Adrenal gland (tissue), 12 donors: ENCODE measurements around the gene WWC2. TPM values are rescaled to one million over a fixed set of nuclear protein-coding genes. Genes with fewer than 3 reads are reported as not detected.
A peak's percentile ranks its signal among the peaks of the same experiment; 100 is the strongest.

Experiments used
- DNase-seq, 7 donors: peaks; one replicate each; pipeline ENCODE4 v3.0.0-alpha.2; 2019 to 2020
- H3K27ac ChIP-seq, 5 donors: fragments of 200-600 bp; sonication (generic) in 4 of 5; 1 replicate in 3 of 5; 2 replicates in 2 of 5; pipeline versions ENCODE4 v1.5.1 to v1.8.0; 2016 to 2020; ENCODE audit warnings: mild to moderate bottlenecking in 1 of 5
- H3K27me3 ChIP-seq: fragments of 200-600 bp; 2 replicates; pipeline ENCODE4 v1.8.0; 2021
- H3K36me3 ChIP-seq, 2 donors: fragments of 200-600 bp; replicated peaks in 1 of 2; 1 replicate in 1 of 2; 2 replicates in 1 of 2; pipeline versions ENCODE4 v1.5.1 to v1.8.0; 2018 to 2022
- H3K4me1 ChIP-seq, 2 donors: fragments of 200-600 bp; replicated peaks in 1 of 2; 1 replicate in 1 of 2; 2 replicates in 1 of 2; pipeline versions ENCODE4 v1.5.1 to v1.8.0; 2018 to 2021
- H3K4me3 ChIP-seq, 4 donors: fragments of 200-600 bp; sonication (generic) in 3 of 4; one replicate each; pipeline ENCODE4 v1.5.1; 2016 to 2018
- H3K9me3 ChIP-seq, 3 donors: fragments of 200-600 bp; sonication (generic) in 1 of 3; replicated peaks in 1 of 3; 1 replicate in 2 of 3; 2 replicates in 1 of 3; pipeline versions ENCODE4 v1.5.1 to v1.8.0; 2016 to 2021
- POLR2A ChIP-seq, 2 donors: fragments of 450-650 bp; IDR thresholded peaks; one replicate each; pipeline ENCODE4 v1.6.1; 2017; ENCODE audit warnings: antibody characterized with exemption in 2 of 2, mild to moderate bottlenecking in 2 of 2, moderate library complexity in 1 of 2
- WGBS, 4 donors: extraction: QIAGEN DNeasy Blood & Tissue Kit in 2 of 4; methylation state at CpG; one replicate each; pipeline versions ENCODE4 v1.1.5 to v1.1.7; 2013 to 2017; 5-methylcytosine and 5-hydroxymethylcytosine counted together
- intact Hi-C, 2 donors: fragments of 100-400 bp; cut with DNase I; formaldehyde crosslinking; loops; one replicate each; pipeline versions ENCODE4 v1.14.1 to v1.15.0; 2022 to 2023
- polyA plus RNA-seq, 3 donors: library from polyadenylated mRNA; stranded (reverse); fragments of 200-250 nt in 2 of 3; fragments of 350-450 nt in 1 of 3; fragmentation: Illumina TruSeq in 1 of 3; extraction: RNeasy Lipid Tissue Mini Kit (QIAGEN cat#74804) in 1 of 3; gene quantifications; one replicate each; pipeline ENCODE4 v1.2.3, GENCODE V29; 2013 to 2014
- total RNA-seq, 9 donors: library from RNA; depleted of rRNA in 4 of 9; stranded (reverse); fragments of >200 nt in 4 of 9; fragments of 120-200 nt in 1 of 9; fragmentation: NEBNext Ultra II Directional in 1 of 9; extraction: Animal tissue kit (Norgen Biotek cat#: 25700) in 1 of 9; gene quantifications; one replicate each; pipeline versions ENCODE4 v1.1.0 to v1.2.4, GENCODE V29; 2013 to 2023
- TF ChIP-seq, protein P1 (sequence below), 6 experiments: fragments of 450-650 bp in 4 of 6; fragments of 200-600 bp in 2 of 6; sonication (generic) in 1 of 6; IDR thresholded peaks; 1 replicate in 5 of 6; 2 replicates in 1 of 6; pipeline versions ENCODE4 v1.5.1 to v1.8.0; 2016 to 2021; ENCODE audit warnings: antibody characterized with exemption in 6 of 6, mild to moderate bottlenecking in 2 of 6, moderate library complexity in 1 of 6
- donor health status: healthy with polysubstance abuse.
- donor health status: Bipolar disorder and iron deficiency.
- donor health status: DM: yes; HTN: yes; CAD: no.
- donor health status: DM: no; HTN: no; CAD: no.
- donor health status: DM: no; HTN: no; CAD: no.
- donor health status: DM: yes; HTN: yes; CAD: no.

The WWC2 gene
- total and polyA plus RNA-seq, 12 donors, result 3.1 to 27.9 (median 17.4) TPM

DNA sequence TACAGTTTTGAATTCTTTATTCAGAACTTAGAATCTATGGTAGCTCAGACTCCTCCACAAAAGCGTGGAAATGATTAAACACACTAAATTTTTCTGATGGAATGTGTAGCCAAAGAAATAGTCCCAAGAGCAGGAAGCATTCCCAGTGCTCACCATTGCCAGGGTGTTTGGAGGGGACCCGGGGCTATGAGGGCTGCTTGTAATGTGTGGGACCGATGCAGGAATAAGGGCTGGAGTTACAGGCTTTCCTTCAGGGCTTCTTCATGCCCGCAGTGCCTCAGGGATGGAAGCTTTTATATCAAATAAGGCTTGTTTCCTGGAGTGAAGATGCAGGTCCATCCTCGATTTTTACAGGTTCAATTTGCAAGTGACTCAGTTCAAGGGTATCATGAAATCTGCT lies 25.8 kb downstream of the WWC2 start:
- Histone ChIP-seq H3K27me3 (no peaks in the 10 kb centered on the region), H3K27ac (no peak overlapping the region), H3K9me3 (no peaks in the 10 kb centered on the region), H3K4me1 (peaks cover 0 to 4% of the 10 kb centered on the region in 2 donors), H3K4me3 (no peak overlapping the region), H3K36me3 (no peaks in the 10 kb centered on the region)
- intact Hi-C loops, result no loop called here
- 85 to 93% (median 89%) methylated on average over 5 of the region's 5 CpGs for WGBS, 4 donors
- TF ChIP-seq POLR2A (IDR thresholded peaks at IDR 0.05), result no peak
- TF ChIP-seq, protein P1, sequence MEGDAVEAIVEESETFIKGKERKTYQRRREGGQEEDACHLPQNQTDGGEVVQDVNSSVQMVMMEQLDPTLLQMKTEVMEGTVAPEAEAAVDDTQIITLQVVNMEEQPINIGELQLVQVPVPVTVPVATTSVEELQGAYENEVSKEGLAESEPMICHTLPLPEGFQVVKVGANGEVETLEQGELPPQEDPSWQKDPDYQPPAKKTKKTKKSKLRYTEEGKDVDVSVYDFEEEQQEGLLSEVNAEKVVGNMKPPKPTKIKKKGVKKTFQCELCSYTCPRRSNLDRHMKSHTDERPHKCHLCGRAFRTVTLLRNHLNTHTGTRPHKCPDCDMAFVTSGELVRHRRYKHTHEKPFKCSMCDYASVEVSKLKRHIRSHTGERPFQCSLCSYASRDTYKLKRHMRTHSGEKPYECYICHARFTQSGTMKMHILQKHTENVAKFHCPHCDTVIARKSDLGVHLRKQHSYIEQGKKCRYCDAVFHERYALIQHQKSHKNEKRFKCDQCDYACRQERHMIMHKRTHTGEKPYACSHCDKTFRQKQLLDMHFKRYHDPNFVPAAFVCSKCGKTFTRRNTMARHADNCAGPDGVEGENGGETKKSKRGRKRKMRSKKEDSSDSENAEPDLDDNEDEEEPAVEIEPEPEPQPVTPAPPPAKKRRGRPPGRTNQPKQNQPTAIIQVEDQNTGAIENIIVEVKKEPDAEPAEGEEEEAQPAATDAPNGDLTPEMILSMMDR (IDR thresholded peaks at IDR 0.05), result no peak
- no peak for DNase-seq

DNA sequence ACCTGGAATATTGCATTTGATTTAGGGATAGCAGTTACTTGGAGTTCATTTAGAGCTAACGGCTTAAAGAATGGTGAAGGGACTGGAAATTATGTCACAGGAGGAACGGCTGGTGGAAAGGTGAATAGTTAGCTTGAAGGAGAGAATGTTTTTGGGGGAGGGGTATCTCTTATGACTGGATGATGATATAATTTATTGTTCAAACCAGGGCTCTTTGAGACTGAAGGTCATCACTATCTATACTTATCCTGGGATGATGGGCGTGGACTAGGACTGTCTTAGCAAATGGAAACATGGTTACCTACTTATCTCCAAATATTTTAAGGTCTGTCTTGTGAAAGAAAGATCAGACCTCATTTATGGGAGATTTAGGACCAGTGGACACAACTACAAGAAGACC lies 30.1 kb downstream of the WWC2 start:
- Histone ChIP-seq H3K4me1 (peaks cover 0 to 11% of the 10 kb centered on the region in 2 donors), H3K27ac (no peak overlapping the region), H3K9me3 (no peaks in the 10 kb centered on the region), H3K4me3 (no peak overlapping the region), H3K36me3 (no peaks in the 10 kb centered on the region), H3K27me3 (no peaks in the 10 kb centered on the region)
- 82 to 86% (median 84%) methylated on average over 3 of the region's 3 CpGs for WGBS, 4 donors
- TF ChIP-seq POLR2A (IDR thresholded peaks at IDR 0.05), result no peak
- TF ChIP-seq, protein P1 (IDR thresholded peaks at IDR 0.05), result no peak
- DNase-seq, result no peak
- intact Hi-C loops, result no loop called here

DNA sequence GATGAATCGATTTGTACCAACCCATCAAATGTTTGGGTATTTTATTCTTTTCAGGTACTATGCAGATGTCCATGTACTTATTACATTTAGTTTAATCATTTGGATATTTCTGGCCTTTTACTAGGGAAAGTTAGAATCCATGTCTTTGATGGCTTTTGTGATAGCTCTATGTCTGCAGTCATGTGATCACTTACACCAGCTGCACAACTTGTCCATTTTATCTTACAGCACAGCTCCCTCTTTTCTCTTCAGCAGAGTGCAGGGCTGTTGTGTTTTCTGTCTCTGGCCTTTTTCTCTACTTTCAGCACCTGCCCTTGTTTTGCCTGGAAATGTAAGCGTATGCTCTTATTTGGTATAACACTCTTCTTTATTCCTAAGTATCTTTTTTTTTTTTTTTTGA lies 30.6 kb downstream of the WWC2 start:
- TF ChIP-seq POLR2A (IDR thresholded peaks at IDR 0.05), result no peak
- TF ChIP-seq, protein P1 (IDR thresholded peaks at IDR 0.05), result no peak
- H3K4me1 ChIP-seq, result peaks cover 0 to 8% of the 10 kb centered on the region in 2 donors
- no peak overlapping the region for H3K27ac ChIP-seq
- H3K9me3 ChIP-seq, result no peaks in the 10 kb centered on the region
- no peaks in the 10 kb centered on the region for H3K36me3 ChIP-seq
- H3K27me3 ChIP-seq, result no peaks in the 10 kb centered on the region
- no peak for DNase-seq
- intact Hi-C loops, result no loop called here
- H3K4me3 ChIP-seq, result no peak overlapping the region
- 93 to 97% (median 93%) methylated on average over 2 of the region's 2 CpGs for WGBS, 4 donors

DNA sequence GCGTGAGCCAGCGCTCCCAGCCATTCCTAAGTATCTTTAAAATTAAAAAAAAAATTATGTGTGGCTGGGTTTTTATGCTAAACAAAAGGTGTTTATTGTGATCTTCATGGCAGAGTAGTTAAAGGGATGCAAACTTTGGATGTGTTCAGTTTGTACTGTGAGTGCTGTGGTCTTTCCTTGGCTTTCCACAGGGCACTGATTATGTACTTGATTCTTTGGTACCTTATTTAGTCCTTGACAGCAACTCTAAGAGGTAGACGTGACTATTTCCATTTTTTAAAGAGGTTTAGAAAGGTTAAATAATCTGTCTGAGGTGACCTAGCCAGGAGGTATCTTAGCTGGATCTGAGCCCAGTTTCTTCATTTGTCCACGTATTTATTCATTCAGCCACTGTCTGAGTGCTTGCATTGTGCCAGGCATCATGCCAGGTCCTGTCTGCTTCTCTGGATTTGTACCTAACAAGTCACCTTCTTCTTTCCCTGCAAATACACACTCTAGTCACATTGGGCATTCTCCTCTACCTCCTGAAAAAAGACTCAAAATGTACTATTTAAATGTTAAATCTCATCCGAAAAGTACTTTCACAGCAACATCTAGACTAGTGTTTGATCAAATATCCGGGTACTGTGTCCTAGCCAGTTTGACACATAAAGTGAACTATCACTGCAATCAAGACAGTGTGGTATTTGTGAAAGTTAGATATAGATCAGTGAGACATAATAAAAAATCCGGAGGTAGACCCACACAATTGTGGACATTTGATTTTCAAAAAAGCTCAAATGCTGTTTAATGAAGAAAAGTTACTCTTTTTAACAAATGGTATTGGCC lies 31.5 kb downstream of the WWC2 start:
- no peak overlapping the region for H3K4me3 ChIP-seq
- no peaks in the 10 kb centered on the region for H3K27me3 ChIP-seq
- H3K27ac ChIP-seq, result no peak overlapping the region
- H3K9me3 ChIP-seq, result no peaks in the 10 kb centered on the region
- no peaks in the 10 kb centered on the region for H3K36me3 ChIP-seq
- DNase-seq, result peak; percentile 29 to 80 (median 62)
- peaks cover 0 to 8% of the 10 kb centered on the region in 2 donors for H3K4me1 ChIP-seq
- TF ChIP-seq, protein P1 (IDR thresholded peaks at IDR 0.05), result no peak
- no peak for TF ChIP-seq POLR2A (IDR thresholded peaks at IDR 0.05)
- intact Hi-C loops, result no loop called here
- WGBS, 4 donors, result 57 to 65% (median 62%) methylated on average over 7 of the region's 7 CpGs
